ENCODE measurements around the gene LONP2.

DNA sequence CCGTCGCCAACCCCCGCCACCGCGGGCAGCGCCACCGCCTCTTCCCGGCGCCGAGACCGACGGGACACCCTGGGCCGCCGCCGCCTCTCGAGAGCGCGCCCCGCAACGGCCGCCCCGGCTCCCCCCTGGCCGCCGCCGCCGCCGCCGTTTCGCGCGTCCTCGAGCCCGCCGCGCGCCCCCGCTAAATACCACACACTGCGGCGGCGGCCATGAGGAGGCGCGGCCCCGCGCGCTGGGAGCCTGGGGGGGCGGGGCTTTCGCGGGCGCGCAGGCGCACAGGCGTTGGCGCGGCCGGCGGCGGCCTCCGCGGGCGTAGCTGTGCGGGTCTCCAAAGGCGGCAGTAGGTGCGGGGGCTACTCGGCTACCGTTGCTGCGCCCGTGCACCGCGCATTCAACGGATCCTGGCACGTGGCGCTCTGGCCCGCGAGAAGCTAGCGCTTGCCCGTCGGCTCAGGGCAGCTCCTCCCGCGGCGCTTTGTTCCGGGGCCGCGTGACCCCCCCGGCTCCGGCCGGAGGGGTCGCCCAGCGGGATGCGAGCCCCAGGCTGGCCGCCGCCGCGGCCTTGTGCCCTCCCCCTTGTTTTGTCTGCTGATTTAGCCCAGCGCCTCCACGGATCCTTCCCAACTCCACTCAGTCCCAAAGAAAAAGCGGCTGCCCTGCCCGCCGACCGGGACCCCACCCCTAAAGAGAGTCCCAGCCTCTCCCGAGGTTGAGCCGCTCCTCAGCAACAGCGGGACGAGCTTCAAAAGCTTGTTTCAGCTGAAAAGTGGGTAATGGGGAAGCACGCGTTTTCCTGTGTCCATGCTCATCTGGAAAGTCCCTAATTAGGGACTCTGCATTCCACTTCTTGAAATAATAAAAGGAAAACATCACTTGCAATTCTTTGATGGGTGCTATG is 141.4 kb downstream of the LONP2 start, which contains the start of gene SIAH1:
- TF ChIP-seq, protein P1, sequence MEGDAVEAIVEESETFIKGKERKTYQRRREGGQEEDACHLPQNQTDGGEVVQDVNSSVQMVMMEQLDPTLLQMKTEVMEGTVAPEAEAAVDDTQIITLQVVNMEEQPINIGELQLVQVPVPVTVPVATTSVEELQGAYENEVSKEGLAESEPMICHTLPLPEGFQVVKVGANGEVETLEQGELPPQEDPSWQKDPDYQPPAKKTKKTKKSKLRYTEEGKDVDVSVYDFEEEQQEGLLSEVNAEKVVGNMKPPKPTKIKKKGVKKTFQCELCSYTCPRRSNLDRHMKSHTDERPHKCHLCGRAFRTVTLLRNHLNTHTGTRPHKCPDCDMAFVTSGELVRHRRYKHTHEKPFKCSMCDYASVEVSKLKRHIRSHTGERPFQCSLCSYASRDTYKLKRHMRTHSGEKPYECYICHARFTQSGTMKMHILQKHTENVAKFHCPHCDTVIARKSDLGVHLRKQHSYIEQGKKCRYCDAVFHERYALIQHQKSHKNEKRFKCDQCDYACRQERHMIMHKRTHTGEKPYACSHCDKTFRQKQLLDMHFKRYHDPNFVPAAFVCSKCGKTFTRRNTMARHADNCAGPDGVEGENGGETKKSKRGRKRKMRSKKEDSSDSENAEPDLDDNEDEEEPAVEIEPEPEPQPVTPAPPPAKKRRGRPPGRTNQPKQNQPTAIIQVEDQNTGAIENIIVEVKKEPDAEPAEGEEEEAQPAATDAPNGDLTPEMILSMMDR (conservative IDR thresholded peaks at IDR 0.05; ENCODE audit: low read depth in 2 of 2): no peak
- TF ChIP-seq EZH2 (IDR thresholded peaks at IDR 0.05; ENCODE audit: low read depth, unreplicated experiment) (no peak), ZNF114 (CRISPR knock-in tag; IDR thresholded peaks at IDR 0.05) (no peak), POLR2AphosphoS5 (IDR thresholded peaks at IDR 0.05; ENCODE audit: low read depth) (peak; percentile 65; the same call in 1 of the 2 replicates), STAT1 (IDR thresholded peaks at IDR 0.05; ENCODE audit: unreplicated experiment) (no peak), EZH2phosphoT487 (IDR thresholded peaks at IDR 0.05; ENCODE audit: unreplicated experiment) (no peak), JUNB (IDR thresholded peaks at IDR 0.05; ENCODE audit: unreplicated experiment) (no peak), ZNF331 (CRISPR knock-in tag; IDR thresholded peaks at IDR 0.05; ENCODE audit: low read depth) (no peak), CREB1 (CRISPR knock-in tag; IDR thresholded peaks at IDR 0.05; ENCODE audit: low read depth) (0 out of 2 replicates have a peak, but pooled peaks have one; percentile 18)
- TF ChIP-seq, protein P2, sequence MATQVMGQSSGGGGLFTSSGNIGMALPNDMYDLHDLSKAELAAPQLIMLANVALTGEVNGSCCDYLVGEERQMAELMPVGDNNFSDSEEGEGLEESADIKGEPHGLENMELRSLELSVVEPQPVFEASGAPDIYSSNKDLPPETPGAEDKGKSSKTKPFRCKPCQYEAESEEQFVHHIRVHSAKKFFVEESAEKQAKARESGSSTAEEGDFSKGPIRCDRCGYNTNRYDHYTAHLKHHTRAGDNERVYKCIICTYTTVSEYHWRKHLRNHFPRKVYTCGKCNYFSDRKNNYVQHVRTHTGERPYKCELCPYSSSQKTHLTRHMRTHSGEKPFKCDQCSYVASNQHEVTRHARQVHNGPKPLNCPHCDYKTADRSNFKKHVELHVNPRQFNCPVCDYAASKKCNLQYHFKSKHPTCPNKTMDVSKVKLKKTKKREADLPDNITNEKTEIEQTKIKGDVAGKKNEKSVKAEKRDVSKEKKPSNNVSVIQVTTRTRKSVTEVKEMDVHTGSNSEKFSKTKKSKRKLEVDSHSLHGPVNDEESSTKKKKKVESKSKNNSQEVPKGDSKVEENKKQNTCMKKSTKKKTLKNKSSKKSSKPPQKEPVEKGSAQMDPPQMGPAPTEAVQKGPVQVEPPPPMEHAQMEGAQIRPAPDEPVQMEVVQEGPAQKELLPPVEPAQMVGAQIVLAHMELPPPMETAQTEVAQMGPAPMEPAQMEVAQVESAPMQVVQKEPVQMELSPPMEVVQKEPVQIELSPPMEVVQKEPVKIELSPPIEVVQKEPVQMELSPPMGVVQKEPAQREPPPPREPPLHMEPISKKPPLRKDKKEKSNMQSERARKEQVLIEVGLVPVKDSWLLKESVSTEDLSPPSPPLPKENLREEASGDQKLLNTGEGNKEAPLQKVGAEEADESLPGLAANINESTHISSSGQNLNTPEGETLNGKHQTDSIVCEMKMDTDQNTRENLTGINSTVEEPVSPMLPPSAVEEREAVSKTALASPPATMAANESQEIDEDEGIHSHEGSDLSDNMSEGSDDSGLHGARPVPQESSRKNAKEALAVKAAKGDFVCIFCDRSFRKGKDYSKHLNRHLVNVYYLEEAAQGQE (IDR thresholded peaks at IDR 0.05; ENCODE audit: unreplicated experiment): no peak
- TF ChIP-seq, protein P3, sequence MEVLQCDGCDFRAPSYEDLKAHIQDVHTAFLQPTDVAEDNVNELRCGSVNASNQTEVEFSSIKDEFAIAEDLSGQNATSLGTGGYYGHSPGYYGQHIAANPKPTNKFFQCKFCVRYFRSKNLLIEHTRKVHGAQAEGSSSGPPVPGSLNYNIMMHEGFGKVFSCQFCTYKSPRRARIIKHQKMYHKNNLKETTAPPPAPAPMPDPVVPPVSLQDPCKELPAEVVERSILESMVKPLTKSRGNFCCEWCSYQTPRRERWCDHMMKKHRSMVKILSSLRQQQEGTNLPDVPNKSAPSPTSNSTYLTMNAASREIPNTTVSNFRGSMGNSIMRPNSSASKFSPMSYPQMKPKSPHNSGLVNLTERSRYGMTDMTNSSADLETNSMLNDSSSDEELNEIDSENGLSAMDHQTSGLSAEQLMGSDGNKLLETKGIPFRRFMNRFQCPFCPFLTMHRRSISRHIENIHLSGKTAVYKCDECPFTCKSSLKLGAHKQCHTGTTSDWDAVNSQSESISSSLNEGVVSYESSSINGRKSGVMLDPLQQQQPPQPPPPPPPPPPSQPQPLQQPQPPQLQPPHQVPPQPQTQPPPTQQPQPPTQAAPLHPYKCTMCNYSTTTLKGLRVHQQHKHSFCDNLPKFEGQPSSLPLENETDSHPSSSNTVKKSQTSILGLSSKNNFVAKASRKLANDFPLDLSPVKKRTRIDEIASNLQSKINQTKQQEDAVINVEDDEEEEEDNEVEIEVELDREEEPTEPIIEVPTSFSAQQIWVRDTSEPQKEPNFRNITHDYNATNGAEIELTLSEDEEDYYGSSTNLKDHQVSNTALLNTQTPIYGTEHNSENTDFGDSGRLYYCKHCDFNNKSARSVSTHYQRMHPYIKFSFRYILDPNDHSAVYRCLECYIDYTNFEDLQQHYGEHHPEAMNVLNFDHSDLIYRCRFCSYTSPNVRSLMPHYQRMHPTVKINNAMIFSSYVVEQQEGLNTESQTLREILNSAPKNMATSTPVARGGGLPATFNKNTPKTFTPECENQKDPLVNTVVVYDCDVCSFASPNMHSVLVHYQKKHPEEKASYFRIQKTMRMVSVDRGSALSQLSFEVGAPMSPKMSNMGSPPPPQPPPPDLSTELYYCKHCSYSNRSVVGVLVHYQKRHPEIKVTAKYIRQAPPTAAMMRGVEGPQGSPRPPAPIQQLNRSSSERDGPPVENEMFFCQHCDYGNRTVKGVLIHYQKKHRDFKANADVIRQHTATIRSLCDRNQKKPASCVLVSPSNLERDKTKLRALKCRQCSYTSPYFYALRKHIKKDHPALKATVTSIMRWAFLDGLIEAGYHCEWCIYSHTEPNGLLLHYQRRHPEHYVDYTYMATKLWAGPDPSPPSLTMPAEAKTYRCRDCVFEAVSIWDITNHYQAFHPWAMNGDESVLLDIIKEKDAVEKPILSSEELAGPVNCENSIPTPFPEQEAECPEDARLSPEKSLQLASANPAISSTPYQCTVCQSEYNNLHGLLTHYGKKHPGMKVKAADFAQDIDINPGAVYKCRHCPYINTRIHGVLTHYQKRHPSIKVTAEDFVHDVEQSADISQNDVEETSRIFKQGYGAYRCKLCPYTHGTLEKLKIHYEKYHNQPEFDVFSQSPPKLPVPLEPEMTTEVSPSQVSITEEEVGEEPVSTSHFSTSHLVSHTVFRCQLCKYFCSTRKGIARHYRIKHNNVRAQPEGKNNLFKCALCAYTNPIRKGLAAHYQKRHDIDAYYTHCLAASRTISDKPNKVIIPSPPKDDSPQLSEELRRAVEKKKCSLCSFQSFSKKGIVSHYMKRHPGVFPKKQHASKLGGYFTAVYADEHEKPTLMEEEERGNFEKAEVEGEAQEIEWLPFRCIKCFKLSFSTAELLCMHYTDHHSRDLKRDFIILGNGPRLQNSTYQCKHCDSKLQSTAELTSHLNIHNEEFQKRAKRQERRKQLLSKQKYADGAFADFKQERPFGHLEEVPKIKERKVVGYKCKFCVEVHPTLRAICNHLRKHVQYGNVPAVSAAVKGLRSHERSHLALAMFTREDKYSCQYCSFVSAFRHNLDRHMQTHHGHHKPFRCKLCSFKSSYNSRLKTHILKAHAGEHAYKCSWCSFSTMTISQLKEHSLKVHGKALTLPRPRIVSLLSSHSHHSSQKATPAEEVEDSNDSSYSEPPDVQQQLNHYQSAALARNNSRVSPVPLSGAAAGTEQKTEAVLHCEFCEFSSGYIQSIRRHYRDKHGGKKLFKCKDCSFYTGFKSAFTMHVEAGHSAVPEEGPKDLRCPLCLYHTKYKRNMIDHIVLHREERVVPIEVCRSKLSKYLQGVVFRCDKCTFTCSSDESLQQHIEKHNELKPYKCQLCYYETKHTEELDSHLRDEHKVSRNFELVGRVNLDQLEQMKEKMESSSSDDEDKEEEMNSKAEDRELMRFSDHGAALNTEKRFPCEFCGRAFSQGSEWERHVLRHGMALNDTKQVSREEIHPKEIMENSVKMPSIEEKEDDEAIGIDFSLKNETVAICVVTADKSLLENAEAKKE (CRISPR knock-in tag; IDR thresholded peaks at IDR 0.05): no peak

All from GM23338 (cell line).